Astrocyte of the hippocampus (primary cell): ENCODE data around the gene FAM114A2.

Experiments
- DNase-seq: peaks from one replicate; pipeline ENCODE4 v3.0.0; 2011; ENCODE audit warnings: low read depth, low spot score

The FAM114A2 gene

GRCh38 chr5:153985498-153985897 is 53.2 kb downstream of the FAM114A2 start:
- no peak for DNase-seq

GRCh38 chr5:153983885-153984284 is 54.8 kb downstream of the FAM114A2 start:
- DNase-seq = no peak

GRCh38 chr5:153981905-153982605 is 56.7 kb downstream of the FAM114A2 start:
- no peak for DNase-seq

- no peak for DNase-seq
Observed at GRCh38 chr5:153979028-153979783, 59.5 kb downstream of the FAM114A2 start.

- DNase-seq = no peak
Observed at GRCh38 chr5:153974813-153975163, 63.9 kb downstream of the FAM114A2 start.

GRCh38 chr5:153974131-153974812 is 64.4 kb downstream of the FAM114A2 start:
- DNase-seq = peak; percentile 74

GRCh38 chr5:153972240-153972639 is 66.5 kb downstream of the FAM114A2 start:
- no peak for DNase-seq

- no peak for DNase-seq
Observed at GRCh38 chr5:153970496-153970895, 68.2 kb downstream of the FAM114A2 start.

GRCh38 chr5:153969563-153969895 is 69.2 kb downstream of the FAM114A2 start:
- no peak for DNase-seq

- DNase-seq = no peak
Observed at GRCh38 chr5:153968761-153969562, 69.7 kb downstream of the FAM114A2 start.

GRCh38 chr5:153964880-153965645 is 73.6 kb downstream of the FAM114A2 start:
- DNase-seq = peak; percentile 81

GRCh38 chr5:153964191-153964879 is 74.4 kb downstream of the FAM114A2 start:
- DNase-seq = no peak

GRCh38 chr5:153960269-153961215 is 78.2 kb downstream of the FAM114A2 start:
- no peak for DNase-seq

- peak; percentile 87 for DNase-seq
Observed at GRCh38 chr5:153959134-153959957, 79.4 kb downstream of the FAM114A2 start.

- DNase-seq = no peak
Observed at GRCh38 chr5:153957205-153957604, 81.5 kb downstream of the FAM114A2 start.

- DNase-seq = no peak
Observed at GRCh38 chr5:153953411-153953810, 85.3 kb downstream of the FAM114A2 start.

- no peak for DNase-seq
Observed at GRCh38 chr5:153952893-153953292, 85.8 kb downstream of the FAM114A2 start.

GRCh38 chr5:153952057-153952456 is 86.7 kb downstream of the FAM114A2 start:
- no peak for DNase-seq

- DNase-seq = no peak
Observed at GRCh38 chr5:153941265-153941664, 97.4 kb downstream of the FAM114A2 start.
